GM21737 (cell line): ENCODE measurements around the gene LASP1NB.
"Not testable (repeated sequence)": the region's sequence is repeated elsewhere in the genome, so short reads cannot be mapped to it uniquely, and the experiment has no call there.

Source experiments
- ATAC-seq: cut with Tn5 transposase; IDR thresholded peaks from one replicate; pipeline ENCODE4 v1.9.1; 2021; ENCODE audit warnings: mild to moderate bottlenecking, moderate library complexity; ENCODE audit not compliant: unreplicated experiment

The LASP1NB gene

GRCh38 chr17:38916771-38917170, 8.6 kb upstream of the LASP1NB start:
- no peak for ATAC-seq

GRCh38 chr17:38917259-38917658, 8.2 kb upstream of the LASP1NB start:
- no peak for ATAC-seq

- ATAC-seq = no peak
Measured at GRCh38 chr17:38918129-38918913, 7.1 kb upstream of the LASP1NB start.

GRCh38 chr17:38918916-38919315, 6.5 kb upstream of the LASP1NB start:
- ATAC-seq = no peak

GRCh38 chr17:38919316-38920078, 5.9 kb upstream of the LASP1NB start:
- no peak for ATAC-seq

- no peak for ATAC-seq
Measured at GRCh38 chr17:38920374-38921291, 4.8 kb upstream of the LASP1NB start.

GRCh38 chr17:38921756-38922411, 3.5 kb upstream of the LASP1NB start:
- ATAC-seq = no peak

- no peak for ATAC-seq
Measured at GRCh38 chr17:38922538-38923297, 2.7 kb upstream of the LASP1NB start.

GRCh38 chr17:38926293-38927070, 1.1 kb downstream of the LASP1NB start:
- ATAC-seq = no peak

- not testable (repeated sequence) for ATAC-seq
Measured at GRCh38 chr17:38930782-38931181, 5.4 kb downstream of the LASP1NB start.

GRCh38 chr17:38933962-38934361, 8.5 kb downstream of the LASP1NB start:
- not testable (repeated sequence) for ATAC-seq

GRCh38 chr17:38939987-38940386, 14.6 kb downstream of the LASP1NB start:
- ATAC-seq = no peak

- ATAC-seq = no peak
Measured at GRCh38 chr17:38940404-38940803, 15.0 kb downstream of the LASP1NB start.

GRCh38 chr17:38942696-38943334, 17.4 kb downstream of the LASP1NB start:
- no peak for ATAC-seq

GRCh38 chr17:38943607-38944006, 18.2 kb downstream of the LASP1NB start:
- no peak for ATAC-seq

GRCh38 chr17:38947189-38947588, 21.8 kb downstream of the LASP1NB start:
- ATAC-seq = no peak

- not testable (repeated sequence) for ATAC-seq
Measured at GRCh38 chr17:38953800-38954199, 28.4 kb downstream of the LASP1NB start.

- ATAC-seq = no peak
Measured at GRCh38 chr17:38958326-38958725, 32.9 kb downstream of the LASP1NB start.

- no peak for ATAC-seq
Measured at GRCh38 chr17:38958756-38959155, 33.3 kb downstream of the LASP1NB start.
